ENCODE measurements around the gene ZBTB20. TPM values are rescaled to one million over a fixed set of nuclear protein-coding genes. Genes with fewer than 3 reads are reported as not detected.

The ZBTB20 gene
- total RNA-seq, 1 experiment from 2014 or later, result 12.8 TPM

DNA sequence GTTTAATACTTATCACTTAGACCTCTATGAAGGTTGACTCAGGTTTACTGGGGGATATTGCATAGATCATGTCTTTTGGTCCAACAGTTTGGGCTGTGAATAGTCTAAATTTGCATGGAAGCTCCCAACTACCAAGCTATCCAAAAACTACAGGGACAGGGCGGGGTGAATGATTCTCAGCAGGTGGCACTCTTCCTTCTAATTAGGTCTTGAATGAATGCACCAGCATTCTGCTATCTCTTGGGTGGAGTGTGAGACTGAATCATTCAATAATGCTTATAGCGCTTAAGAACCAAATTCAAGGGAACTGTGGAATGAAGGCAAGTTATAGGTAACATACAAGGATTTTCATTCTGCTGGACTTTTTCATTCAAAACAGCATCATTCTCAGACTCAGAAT is 507.0 kb downstream of the ZBTB20 start:
- Mint-ChIP-seq H3K4me1 (ENCODE audit: low read depth, unreplicated experiment) (no peaks in the 10 kb centered on the region), H3K27ac (ENCODE audit: unreplicated experiment) (no peak overlapping the region), H3K36me3 (ENCODE audit: insufficient read depth, unreplicated experiment) (no peaks in the 10 kb centered on the region), H3K27me3 (ENCODE audit: insufficient read depth, unreplicated experiment) (no peaks in the 10 kb centered on the region), H3K9me3 (ENCODE audit: unreplicated experiment) (peaks cover 17% of the 10 kb centered on the region), H3K4me3 (ENCODE audit: unreplicated experiment) (no peak overlapping the region)
- ChIA-PET POLR2A (no interaction called here), CTCF (no interaction called here)
- H3K4me3 ChIP-seq (ENCODE audit: low read depth, low read length), result no peak overlapping the region
- H3K4me1 ChIP-seq, result no peaks in the 10 kb centered on the region
- intact Hi-C loops (cut with micrococcal nuclease; ENCODE audit: unreplicated experiment), result no loop called here
- no peak for DNase-seq
- H3K27me3 ChIP-seq (replicated peaks; ENCODE audit: control insufficient read depth, insufficient read depth, low read length), result no peaks in the 10 kb centered on the region
- no peaks in the 10 kb centered on the region for H3K36me3 ChIP-seq (ENCODE audit: control insufficient read depth, insufficient read depth, low read length)
- no peaks in the 10 kb centered on the region; the same call in 1 of the 2 replicates for H3K9me3 ChIP-seq
- BruUV-seq (replicated peaks), result no TSS peak
- TF ChIP-seq, protein P1, sequence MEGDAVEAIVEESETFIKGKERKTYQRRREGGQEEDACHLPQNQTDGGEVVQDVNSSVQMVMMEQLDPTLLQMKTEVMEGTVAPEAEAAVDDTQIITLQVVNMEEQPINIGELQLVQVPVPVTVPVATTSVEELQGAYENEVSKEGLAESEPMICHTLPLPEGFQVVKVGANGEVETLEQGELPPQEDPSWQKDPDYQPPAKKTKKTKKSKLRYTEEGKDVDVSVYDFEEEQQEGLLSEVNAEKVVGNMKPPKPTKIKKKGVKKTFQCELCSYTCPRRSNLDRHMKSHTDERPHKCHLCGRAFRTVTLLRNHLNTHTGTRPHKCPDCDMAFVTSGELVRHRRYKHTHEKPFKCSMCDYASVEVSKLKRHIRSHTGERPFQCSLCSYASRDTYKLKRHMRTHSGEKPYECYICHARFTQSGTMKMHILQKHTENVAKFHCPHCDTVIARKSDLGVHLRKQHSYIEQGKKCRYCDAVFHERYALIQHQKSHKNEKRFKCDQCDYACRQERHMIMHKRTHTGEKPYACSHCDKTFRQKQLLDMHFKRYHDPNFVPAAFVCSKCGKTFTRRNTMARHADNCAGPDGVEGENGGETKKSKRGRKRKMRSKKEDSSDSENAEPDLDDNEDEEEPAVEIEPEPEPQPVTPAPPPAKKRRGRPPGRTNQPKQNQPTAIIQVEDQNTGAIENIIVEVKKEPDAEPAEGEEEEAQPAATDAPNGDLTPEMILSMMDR (IDR thresholded peaks at IDR 0.05; ENCODE audit: insufficient read depth in 1 of 2, low read depth in 1 of 2, low read length in 1 of 2, severe bottlenecking in 1 of 2, unreplicated experiment in 1 of 2), result no peak

DNA sequence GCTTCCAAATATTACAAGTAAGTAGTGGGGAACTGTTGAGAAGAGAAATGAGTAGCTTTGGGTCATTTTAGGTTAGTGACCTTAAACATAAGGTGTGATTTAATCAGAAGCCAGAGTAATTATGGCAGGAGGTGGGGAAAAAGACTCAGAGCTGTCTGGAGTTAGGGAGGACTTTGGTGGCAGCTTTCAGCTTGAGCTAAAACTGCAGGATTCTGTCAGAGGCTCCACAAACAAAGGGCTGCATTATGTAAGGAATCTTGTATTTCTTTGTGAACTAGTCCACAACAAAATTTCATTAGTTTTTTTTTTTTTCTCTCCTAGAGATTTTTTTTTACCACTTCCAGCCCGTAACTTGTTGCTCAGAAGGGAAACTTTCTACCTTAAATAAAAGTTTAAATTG is 507.9 kb downstream of the ZBTB20 start:
- TF ChIP-seq, protein P1 (IDR thresholded peaks at IDR 0.05; ENCODE audit: insufficient read depth in 1 of 2, low read depth in 1 of 2, low read length in 1 of 2, severe bottlenecking in 1 of 2, unreplicated experiment in 1 of 2), result no peak
- Histone ChIP-seq H3K36me3 (ENCODE audit: control insufficient read depth, insufficient read depth, low read length) (no peaks in the 10 kb centered on the region), H3K4me3 (ENCODE audit: low read depth, low read length) (no peak overlapping the region), H3K4me1 (no peaks in the 10 kb centered on the region), H3K27me3 (replicated peaks; ENCODE audit: control insufficient read depth, insufficient read depth, low read length) (no peaks in the 10 kb centered on the region), H3K9me3 (no peaks in the 10 kb centered on the region; the same call in 1 of the 2 replicates)
- Mint-ChIP-seq H3K9me3 (ENCODE audit: unreplicated experiment) (peaks cover 17% of the 10 kb centered on the region), H3K27me3 (ENCODE audit: insufficient read depth, unreplicated experiment) (no peaks in the 10 kb centered on the region), H3K4me3 (ENCODE audit: unreplicated experiment) (no peak overlapping the region), H3K4me1 (ENCODE audit: low read depth, unreplicated experiment) (no peaks in the 10 kb centered on the region), H3K27ac (ENCODE audit: unreplicated experiment) (no peak overlapping the region), H3K36me3 (ENCODE audit: insufficient read depth, unreplicated experiment) (no peaks in the 10 kb centered on the region)
- intact Hi-C loops (cut with micrococcal nuclease; ENCODE audit: unreplicated experiment), result no loop called here
- CTCF ChIA-PET, result no interaction called here
- no TSS peak for BruUV-seq (replicated peaks)
- POLR2A ChIA-PET, result no interaction called here
- no peak for DNase-seq

DNA sequence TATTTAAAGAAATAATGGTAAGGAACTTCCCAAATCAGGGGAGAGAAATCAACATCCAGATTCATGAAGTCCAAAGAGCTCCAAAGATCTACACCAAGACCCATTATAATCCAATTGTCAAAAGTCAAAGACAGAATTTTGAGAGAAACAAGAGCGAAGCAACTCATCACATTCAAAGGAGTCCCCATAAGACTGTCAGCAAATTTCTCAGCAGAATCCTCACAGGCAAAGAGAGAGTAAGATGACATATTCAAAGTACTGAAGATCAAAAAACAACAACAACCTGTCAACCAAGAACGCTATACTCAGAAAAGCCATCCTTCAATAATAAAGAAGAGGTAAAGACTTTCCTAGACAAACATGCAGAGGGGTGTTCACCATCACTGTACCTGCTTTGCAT is 511.2 kb downstream of the ZBTB20 start:
- CTCF ChIA-PET, result no interaction called here

More for the DNA sequence above, 511.2 kb downstream of the ZBTB20 start:
- Histone ChIP-seq H3K36me3 (ENCODE audit: control insufficient read depth, insufficient read depth, low read length) (no peaks in the 10 kb centered on the region), H3K4me1 (no peaks in the 10 kb centered on the region), H3K27me3 (replicated peaks; ENCODE audit: control insufficient read depth, insufficient read depth, low read length) (no peaks in the 10 kb centered on the region), H3K4me3 (ENCODE audit: low read depth, low read length) (no peak overlapping the region), H3K9me3 (no peaks in the 10 kb centered on the region)
- Mint-ChIP-seq H3K27ac (ENCODE audit: unreplicated experiment) (no peak overlapping the region), H3K27me3 (ENCODE audit: insufficient read depth, unreplicated experiment) (no peaks in the 10 kb centered on the region), H3K4me3 (ENCODE audit: unreplicated experiment) (no peak overlapping the region), H3K9me3 (ENCODE audit: unreplicated experiment) (peaks cover 17% of the 10 kb centered on the region), H3K36me3 (ENCODE audit: insufficient read depth, unreplicated experiment) (no peaks in the 10 kb centered on the region), H3K4me1 (ENCODE audit: low read depth, unreplicated experiment) (no peaks in the 10 kb centered on the region)
- POLR2A ChIA-PET, result no interaction called here
- DNase-seq, result no peak
- intact Hi-C loops (cut with micrococcal nuclease; ENCODE audit: unreplicated experiment), result no loop called here
- BruUV-seq (replicated peaks), result no TSS peak
- TF ChIP-seq, protein P1 (IDR thresholded peaks at IDR 0.05; ENCODE audit: insufficient read depth in 1 of 2, low read depth in 1 of 2, low read length in 1 of 2, severe bottlenecking in 1 of 2, unreplicated experiment in 1 of 2), result no peak

Data from Caco-2 (cell line).